Measurements from ENCODE around the gene FLRT3. TPM values are rescaled to one million over a fixed set of nuclear protein-coding genes. Genes with fewer than 3 reads are reported as not detected.

The FLRT3 gene
- total RNA-seq: 1 to 10 TPM in 1 of 4 donors, under 1 TPM in 3; 0.42 to 1.3 (median 0.90) TPM

GRCh38 chr20:14337400-14338171 lies at the start of gene FLRT3:
FLRT3 (minus strand) TSS chr20:14337612; CDS start chr20:14327506, 10,106 bp downstream.
- intact Hi-C loops (cut with DNase I): no loop called here
- TF ChIP-seq POLR2A (IDR thresholded peaks at IDR 0.05; ENCODE audit: low read depth) (no peak), POLR2AphosphoS5 (IDR thresholded peaks at IDR 0.05) (peak; percentile 77 to 81), CTCF (IDR thresholded peaks at IDR 0.05) (peak; percentile 66 to 71 (median 71)), EP300 (IDR thresholded peaks at IDR 0.05) (no peak)
- H3K27ac ChIP-seq (replicated peaks in 1 of 4): peak within 1 kb of the TSS; percentile 58 to 71 (median 60)

GRCh38 chr20:14386726-14387125 lies 49.3 kb upstream of the FLRT3 start:
- Histone ChIP-seq H3K4me1 (no peaks in the 10 kb centered on the region), H3K36me3 (no peaks in the 10 kb centered on the region), H3K27me3 (no peaks in the 10 kb centered on the region), H3K27ac (replicated peaks in 1 of 4) (no peak overlapping the region), H3K4me3 (no peak overlapping the region), H3K9me3 (peaks cover 0 to 11% (median 4%) of the 10 kb centered on the region in 4 donors)
- intact Hi-C loops (cut with DNase I): no loop called here
- WGBS: 92% methylated on average over 4 of the region's 4 CpGs
- DNase-seq (ENCODE audit: extremely low spot score): no peak
- TF ChIP-seq CTCF (IDR thresholded peaks at IDR 0.05): no peak
- no peak for TF ChIP-seq POLR2AphosphoS5 (IDR thresholded peaks at IDR 0.05)
- TF ChIP-seq POLR2A (IDR thresholded peaks at IDR 0.05; ENCODE audit: low read depth): no peak

More at GRCh38 chr20:14337400-14338171, at the start of gene FLRT3:
- 29% methylated on average over 11 of the region's 12 CpGs for WGBS
- DNase-seq (ENCODE audit: extremely low spot score): peak; percentile 93
- Histone ChIP-seq H3K9me3 (no peaks in the 10 kb centered on the region), H3K36me3 (no peaks in the 10 kb centered on the region), H3K4me1 (peaks cover 3 to 14% (median 8%) of the 10 kb centered on the region in 4 donors), H3K27me3 (no peaks in the 10 kb centered on the region), H3K4me3 (peak within 1 kb of the TSS; percentile 48 to 61 (median 52))

GRCh38 chr20:14385176-14385740 lies 47.8 kb upstream of the FLRT3 start:
- Histone ChIP-seq H3K4me3 (no peak overlapping the region), H3K9me3 (peaks cover 0 to 11% (median 4%) of the 10 kb centered on the region in 4 donors), H3K27me3 (no peaks in the 10 kb centered on the region), H3K4me1 (no peaks in the 10 kb centered on the region), H3K27ac (replicated peaks in 1 of 4) (no peak overlapping the region), H3K36me3 (no peaks in the 10 kb centered on the region)
- 82% methylated on average over 2 of the region's 2 CpGs for WGBS
- TF ChIP-seq POLR2A (IDR thresholded peaks at IDR 0.05; ENCODE audit: low read depth) (no peak), CTCF (IDR thresholded peaks at IDR 0.05) (no peak), EP300 (IDR thresholded peaks at IDR 0.05) (no peak), POLR2AphosphoS5 (IDR thresholded peaks at IDR 0.05) (no peak)
- DNase-seq (ENCODE audit: extremely low spot score): no peak
- intact Hi-C loops (cut with DNase I): no loop called here

- TF ChIP-seq POLR2A (IDR thresholded peaks at IDR 0.05; ENCODE audit: low read depth): no peak
- TF ChIP-seq EP300 (IDR thresholded peaks at IDR 0.05): no peak
- no peak for TF ChIP-seq CTCF (IDR thresholded peaks at IDR 0.05)
- no peak for TF ChIP-seq POLR2AphosphoS5 (IDR thresholded peaks at IDR 0.05)
- Histone ChIP-seq H3K27ac (replicated peaks in 1 of 4) (no peak overlapping the region), H3K4me1 (no peaks in the 10 kb centered on the region), H3K4me3 (no peak overlapping the region), H3K27me3 (no peaks in the 10 kb centered on the region), H3K36me3 (no peaks in the 10 kb centered on the region), H3K9me3 (peaks cover 0 to 11% (median 4%) of the 10 kb centered on the region in 4 donors)
- no peak for DNase-seq (ENCODE audit: extremely low spot score)
- WGBS: 29% methylated on average over 1 of the region's 1 CpG
- intact Hi-C loops (cut with DNase I): no loop called here
Observed at GRCh38 chr20:14384416-14385175, 47.2 kb upstream of the FLRT3 start.

Data from esophagus muscularis mucosa (tissue), 4 donors.